Measurements from ENCODE around the gene STK32C. TPM values are rescaled to one million over a fixed set of nuclear protein-coding genes. Genes with fewer than 3 reads are reported as not detected.
"Not testable (repeated sequence)": the region's sequence is repeated elsewhere in the genome, so short reads cannot be mapped to it uniquely, and the experiment has no call there.

The STK32C gene
- total and polyA plus RNA-seq, 3 donors from 2014 or later, result 33.9 to 49.0 (median 34.2) TPM

DNA sequence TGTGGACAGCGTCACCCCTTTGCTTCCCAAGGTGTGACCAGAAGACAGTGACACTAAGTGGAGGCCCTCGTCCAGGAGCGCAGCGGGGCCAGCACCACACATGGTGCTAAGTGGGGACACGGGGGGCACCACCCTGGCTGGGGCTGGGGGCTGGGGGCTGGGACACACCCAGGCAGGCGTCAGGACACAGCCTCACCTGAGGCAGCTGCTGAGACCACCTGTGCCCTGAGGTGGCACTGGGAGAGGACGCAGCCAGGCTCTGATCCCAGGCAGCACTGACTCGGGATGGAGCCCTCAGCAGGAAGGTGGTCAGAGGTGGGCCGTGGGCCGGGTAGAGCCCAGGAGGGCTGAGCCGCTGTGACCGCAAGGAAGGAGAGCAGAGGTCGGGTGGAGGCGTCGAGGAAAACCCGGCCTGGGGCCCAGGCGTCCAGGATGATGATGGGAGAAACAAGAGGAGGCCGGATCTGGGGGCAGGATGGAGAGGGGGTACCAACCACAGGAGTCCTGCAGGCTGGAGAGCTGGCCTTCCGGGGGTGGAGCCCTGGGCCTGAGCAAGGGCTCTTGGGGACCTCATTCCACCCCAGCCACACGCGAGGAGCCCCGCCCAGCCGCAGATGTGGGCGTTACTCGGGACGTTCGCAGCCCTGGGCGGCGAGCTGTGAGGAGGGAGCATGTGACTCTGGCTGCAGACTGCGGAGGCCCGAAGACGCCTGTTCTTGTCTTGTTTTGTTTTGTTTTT is 46.8 kb upstream of the STK32C start:
- H3K27me3 ChIP-seq, result no peaks in the 10 kb centered on the region
- no peaks in the 10 kb centered on the region for H3K36me3 ChIP-seq (ENCODE audit: low read depth, missing control alignments)
- DNase-seq, result no peak
- no peak overlapping the region for H3K4me3 ChIP-seq
- intact Hi-C loops (cut with DNase I; ENCODE audit: low total_unique reads), result loop anchor here (10.0 kb wide), 1 partner anchor 130 kb away; no protein-coding TSS in a partner anchor
- no peaks in the 10 kb centered on the region for H3K9me3 ChIP-seq
- no peak for TF ChIP-seq POLR2A (IDR thresholded peaks at IDR 0.05)
- TF ChIP-seq, protein P1, sequence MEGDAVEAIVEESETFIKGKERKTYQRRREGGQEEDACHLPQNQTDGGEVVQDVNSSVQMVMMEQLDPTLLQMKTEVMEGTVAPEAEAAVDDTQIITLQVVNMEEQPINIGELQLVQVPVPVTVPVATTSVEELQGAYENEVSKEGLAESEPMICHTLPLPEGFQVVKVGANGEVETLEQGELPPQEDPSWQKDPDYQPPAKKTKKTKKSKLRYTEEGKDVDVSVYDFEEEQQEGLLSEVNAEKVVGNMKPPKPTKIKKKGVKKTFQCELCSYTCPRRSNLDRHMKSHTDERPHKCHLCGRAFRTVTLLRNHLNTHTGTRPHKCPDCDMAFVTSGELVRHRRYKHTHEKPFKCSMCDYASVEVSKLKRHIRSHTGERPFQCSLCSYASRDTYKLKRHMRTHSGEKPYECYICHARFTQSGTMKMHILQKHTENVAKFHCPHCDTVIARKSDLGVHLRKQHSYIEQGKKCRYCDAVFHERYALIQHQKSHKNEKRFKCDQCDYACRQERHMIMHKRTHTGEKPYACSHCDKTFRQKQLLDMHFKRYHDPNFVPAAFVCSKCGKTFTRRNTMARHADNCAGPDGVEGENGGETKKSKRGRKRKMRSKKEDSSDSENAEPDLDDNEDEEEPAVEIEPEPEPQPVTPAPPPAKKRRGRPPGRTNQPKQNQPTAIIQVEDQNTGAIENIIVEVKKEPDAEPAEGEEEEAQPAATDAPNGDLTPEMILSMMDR (IDR thresholded peaks at IDR 0.05), result no peak
- 89 to 92% methylated on average over 27 to 32 of the region's 32 CpGs for WGBS, 2 donors
- H3K27ac ChIP-seq, result no peak overlapping the region
- no peaks in the 10 kb centered on the region for H3K4me1 ChIP-seq

DNA sequence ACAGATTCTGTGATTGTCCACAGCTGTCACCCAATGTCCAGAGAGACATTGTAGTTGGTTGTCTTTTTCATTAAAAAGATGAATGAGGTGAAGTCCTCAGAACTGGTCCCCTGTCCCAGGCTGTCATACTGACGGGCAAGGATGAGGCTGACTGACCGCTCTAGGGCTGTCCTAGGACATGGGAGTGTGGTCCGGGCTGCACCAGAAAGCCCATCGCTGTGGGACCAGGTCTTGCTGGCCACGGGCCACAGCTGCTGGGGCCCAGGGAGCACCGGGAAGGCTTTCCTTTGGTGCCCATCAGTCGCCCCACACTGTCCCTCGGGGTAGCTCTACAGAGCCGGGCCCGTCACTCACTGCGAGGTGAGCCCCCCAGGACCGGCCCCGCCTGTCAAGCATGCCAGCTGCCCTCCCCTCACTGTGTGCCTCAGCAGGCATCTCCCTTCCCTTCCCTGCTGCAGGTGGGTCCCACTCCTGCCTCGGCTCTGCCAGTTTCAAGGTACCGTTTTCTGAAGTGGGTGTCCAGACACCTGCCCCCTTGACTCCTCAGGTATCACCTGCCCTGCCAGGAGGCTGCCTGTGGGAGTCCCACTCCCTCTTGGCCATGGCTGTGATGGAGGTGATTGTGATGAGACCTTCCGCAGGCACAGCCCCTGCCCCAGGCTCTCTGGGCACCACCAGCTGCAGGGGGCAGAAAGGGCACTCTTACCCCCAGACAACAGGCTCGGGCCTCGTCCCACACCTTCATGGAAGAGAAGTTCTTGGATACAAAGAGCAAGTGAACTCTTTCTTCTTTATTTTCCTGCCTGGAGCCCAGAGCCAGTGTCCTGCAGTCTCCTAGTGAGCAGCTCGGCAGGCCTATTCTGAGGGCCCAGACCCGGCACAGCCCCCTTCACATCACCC is 46.0 kb upstream of the STK32C start:
- no peak for DNase-seq
- Histone ChIP-seq H3K27me3 (no peaks in the 10 kb centered on the region), H3K9me3 (no peaks in the 10 kb centered on the region), H3K4me3 (no peak overlapping the region), H3K4me1 (no peaks in the 10 kb centered on the region), H3K36me3 (ENCODE audit: low read depth, missing control alignments) (no peaks in the 10 kb centered on the region), H3K27ac (no peak overlapping the region)
- TF ChIP-seq, protein P1 (IDR thresholded peaks at IDR 0.05), result no peak
- no peak for TF ChIP-seq POLR2A (IDR thresholded peaks at IDR 0.05)
- 91 to 92% methylated on average over 19 to 20 of the region's 20 CpGs for WGBS, 2 donors
- intact Hi-C loops (cut with DNase I; ENCODE audit: low total_unique reads), result loop anchor here (10.0 kb wide), 1 partner anchor 129 kb away; no protein-coding TSS in a partner anchor

DNA sequence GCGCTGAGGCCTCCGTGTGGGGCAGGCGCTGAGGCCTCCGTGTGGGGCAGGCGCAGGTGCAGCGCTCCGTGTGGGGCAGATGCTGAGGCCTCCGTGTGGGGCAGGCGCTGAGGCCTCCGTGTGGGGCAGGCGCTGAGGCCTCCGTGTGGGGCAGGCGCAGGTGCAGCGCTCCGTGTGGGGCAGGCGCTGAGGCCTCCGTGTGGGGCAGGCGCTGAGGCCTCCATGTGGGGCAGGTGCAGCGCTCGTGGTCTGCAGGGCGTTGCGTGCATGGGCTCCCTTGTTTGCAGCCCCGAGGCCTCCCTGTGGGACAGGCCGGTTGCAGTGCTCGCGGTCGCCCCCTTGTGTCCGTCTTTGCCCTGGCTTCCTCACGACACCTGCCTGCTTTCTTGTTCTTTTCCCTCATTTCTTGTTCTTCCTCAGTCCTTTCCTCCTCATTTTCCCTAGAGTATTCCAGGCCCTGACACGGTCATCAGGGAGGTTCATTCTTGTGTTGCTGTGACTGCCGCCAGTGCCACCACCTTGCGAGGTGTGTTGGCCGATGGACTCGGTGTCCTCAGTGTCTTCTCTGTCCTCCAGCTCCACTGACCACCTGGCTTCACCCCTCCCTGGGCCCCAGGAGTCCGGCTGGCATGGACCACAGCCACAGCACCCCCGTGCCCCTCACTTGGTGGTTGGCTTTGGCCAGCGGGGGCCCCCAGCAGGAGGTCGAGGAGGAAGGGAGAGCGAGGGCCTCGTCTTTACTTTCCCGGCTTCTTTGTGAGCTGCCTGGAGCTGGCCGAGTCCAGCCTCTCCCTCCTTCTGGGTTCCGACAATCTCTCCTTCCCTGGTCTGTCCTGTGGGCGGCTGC is 44.9 kb upstream of the STK32C start:
- H3K4me3 ChIP-seq; H3K27ac ChIP-seq; H3K27me3 ChIP-seq; H3K36me3 ChIP-seq (ENCODE audit: low read depth, missing control alignments); H3K4me1 ChIP-seq; H3K9me3 ChIP-seq: not testable (repeated sequence)
- intact Hi-C loops (cut with DNase I; ENCODE audit: low total_unique reads), result loop anchor here (10.0 kb wide), 1 partner anchor 128 kb away; no protein-coding TSS in a partner anchor
- 65 to 74% methylated on average over 23 to 29 of the region's 44 CpGs for WGBS, 2 donors
- peak; percentile 80 for DNase-seq
- TF ChIP-seq, protein P1 (IDR thresholded peaks at IDR 0.05), result peak; percentile 26 to 70 (median 69)

DNA sequence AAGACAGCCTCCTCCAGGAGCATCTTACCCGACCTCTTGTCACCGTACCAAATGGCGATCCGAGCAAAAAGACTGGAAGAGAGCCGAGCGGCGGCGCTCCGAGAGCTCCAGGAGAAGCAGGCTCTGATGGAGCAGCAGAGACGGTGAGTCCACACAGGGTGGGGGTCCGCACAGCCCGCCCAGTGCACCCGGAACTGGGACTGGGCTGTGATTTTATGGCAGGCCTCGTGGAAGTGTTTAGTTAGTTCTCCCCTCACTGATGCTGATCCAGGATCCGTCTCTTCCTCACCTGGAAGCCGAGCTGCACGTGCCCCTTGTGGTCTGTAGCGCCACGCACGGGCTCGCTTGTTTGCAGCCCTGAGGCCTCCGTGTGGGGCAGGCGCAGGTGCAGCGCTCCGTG is 43.9 kb upstream of the STK32C start:
- H3K4me1 ChIP-seq, result no peaks in the 10 kb centered on the region
- no peak overlapping the region for H3K4me3 ChIP-seq
- no peak for TF ChIP-seq POLR2A (IDR thresholded peaks at IDR 0.05)
- TF ChIP-seq, protein P1 (IDR thresholded peaks at IDR 0.05), result no peak
- WGBS, 2 donors, result 89 to 93% methylated on average over 14 to 23 of the region's 25 CpGs
- no peaks in the 10 kb centered on the region for H3K27me3 ChIP-seq
- intact Hi-C loops (cut with DNase I; ENCODE audit: low total_unique reads), result loop anchor here (10.0 kb wide), 1 partner anchor 127 kb away; no protein-coding TSS in a partner anchor
- no peak for DNase-seq
- no peaks in the 10 kb centered on the region for H3K36me3 ChIP-seq (ENCODE audit: low read depth, missing control alignments)
- no peak overlapping the region for H3K27ac ChIP-seq
- no peaks in the 10 kb centered on the region for H3K9me3 ChIP-seq

Measured in testis (tissue), 3 donors.